Psoas muscle (tissue), 8 donors: Measurements from ENCODE around the gene INAFM1. TPM values are rescaled to one million over a fixed set of nuclear protein-coding genes. Genes with fewer than 3 reads are reported as not detected.

ENCODE experiments used
- ATAC-seq, 4 donors: fragments of 200-7000 bp; cut with Tn5 transposase; one replicate each; pipeline ENCODE4 v1.9.1; 2020; ENCODE audit warnings: moderate library complexity in 3 of 4, mild to moderate bottlenecking in 2 of 4
- DNase-seq, 2 donors: peaks; one replicate each; pipeline ENCODE4 v3.0.0-alpha.2; 2020
- H3K27ac ChIP-seq: fragments of 200-600 bp; one replicate; pipeline ENCODE4 v1.8.0; 2022
- H3K27me3 ChIP-seq, 3 donors: fragments of 200-600 bp in 1 of 3; one replicate each; pipeline versions ENCODE4 v1.6.1 to v1.8.0; 2013 to 2022; ENCODE audit warnings: low read length in 2 of 3, mild to moderate bottlenecking in 2 of 3, moderate library complexity in 1 of 3; ENCODE audit not compliant: insufficient read depth in 3 of 3
- H3K36me3 ChIP-seq, 2 donors: fragments of 200-600 bp in 1 of 2; one replicate each; pipeline versions ENCODE4 v1.6.1 to v1.8.0; 2013 to 2022; ENCODE audit warnings: low read depth in 1 of 2, mild to moderate bottlenecking in 1 of 2, moderate library complexity in 1 of 2; ENCODE audit not compliant: insufficient read depth in 1 of 2
- H3K4me1 ChIP-seq: fragments of 200-600 bp; one replicate; pipeline ENCODE4 v1.8.0; 2022
- H3K4me3 ChIP-seq: fragments of 200-600 bp; one replicate; pipeline ENCODE4 v1.8.0; 2022; ENCODE audit warnings: mild to moderate bottlenecking
- H3K9me3 ChIP-seq: fragments of 200-600 bp; one replicate; pipeline ENCODE4 v1.8.0; 2022
- CTCF ChIP-seq: fragments of 200-600 bp; IDR thresholded peaks from one replicate; pipeline ENCODE4 v1.8.0; 2022; ENCODE audit warnings: antibody characterized with exemption
- WGBS, 3 donors: extraction: QIAGEN DNeasy Blood & Tissue Kit; methylation state at CpG; one replicate each; pipeline versions ENCODE4 v1.1.6 to v1.1.7; 2013; 5-methylcytosine and 5-hydroxymethylcytosine counted together
- intact Hi-C, 2 donors: fragments of 100-400 bp; cut with DNase I; formaldehyde crosslinking; loops; one replicate each; pipeline versions ENCODE4 v1.11.0 to v1.14.2; 2022
- polyA plus RNA-seq, 3 donors: library from polyadenylated mRNA; stranded (reverse); fragments of 200-250 nt; gene quantifications; one replicate each; pipeline ENCODE4 v1.2.3, GENCODE V29; 2013
- total RNA-seq, 4 donors: library from RNA; stranded (reverse); fragmentation: NEBNext Ultra II Directional in 2 of 4; extraction: Animal tissue kit (Norgen Biotek cat#: 25700) in 2 of 4; gene quantifications; one replicate each; pipeline versions ENCODE4 v1.2.1 to v1.2.4, GENCODE V29; 2021 to 2023
- donor health status: healthy with polysubstance abuse.
- donor health status: DM: no; HTN: no; CAD: no; lungs with moderate emphysema.
- donor health status: Bipolar disorder and iron deficiency.
- donor health status: healthy.
- donor health status: DM: yes; HTN: yes; CAD: no.
- donor health status: DM: no; HTN: no; CAD: no.
- donor health status: DM: no; HTN: no; CAD: no.
- donor health status: DM: yes; HTN: yes; CAD: no.

INAFM1 gene
- total and polyA plus RNA-seq, 7 donors, result 3.6 to 21.2 (median 14.0) TPM

- Histone ChIP-seq H3K9me3 (no peaks in the 10 kb centered on the region), H3K27me3 (peaks cover 0 to 31% (median 0%) of the 10 kb centered on the region in 3 donors), H3K36me3 (no peaks in the 10 kb centered on the region), H3K27ac (no peak within 1 kb of the TSS), H3K4me1 (no peaks in the 10 kb centered on the region), H3K4me3 (peak within 1 kb of the TSS; percentile 33)
- whole genome bisulfite sequencing, 3 donors, result 32 to 39% (median 36%) methylated on average over 12 of the region's 12 CpGs
- TF ChIP-seq CTCF, result no peak
- DNase-seq (no peak), ATAC-seq (peak in 3 of 4 donors; percentile 32 to 44 (median 35))
- intact Hi-C loops, result loop anchor here in 1 of 2 donors (10.0 kb wide), 1 partner anchor 75 kb away; no protein-coding TSS in a partner anchor
Measured at GRCh38 chr19:47309608-47310007, 34.9 kb downstream of the INAFM1 start, which contains the start of gene C5AR1. TSS of gene C5AR1 (plus strand) at chr19:47309861. CDS start at chr19:47309896, 35 bp downstream.

- DNase-seq (no peak), ATAC-seq (no peak)
- H3K9me3 ChIP-seq, result no peaks in the 10 kb centered on the region
- peaks cover 0 to 31% (median 0%) of the 10 kb centered on the region in 3 donors for H3K27me3 ChIP-seq
- H3K4me1 ChIP-seq, result no peaks in the 10 kb centered on the region
- 85 to 97% (median 94%) methylated on average over 2 of the region's 2 CpGs for WGBS, 3 donors
- no peak overlapping the region for H3K27ac ChIP-seq
- intact Hi-C loops, result no loop called here
- H3K4me3 ChIP-seq, result peak overlapping the region; percentile 33
- H3K36me3 ChIP-seq, result no peaks in the 10 kb centered on the region
- no peak for TF ChIP-seq CTCF
Measured at GRCh38 chr19:47310323-47310722, 35.6 kb downstream of the INAFM1 start.

GRCh38 chr19:47310819-47311218, 36.1 kb downstream of the INAFM1 start:
- Histone ChIP-seq H3K27ac (no peak overlapping the region), H3K27me3 (peaks cover 0 to 31% (median 0%) of the 10 kb centered on the region in 3 donors), H3K36me3 (no peaks in the 10 kb centered on the region), H3K4me1 (no peaks in the 10 kb centered on the region), H3K9me3 (no peaks in the 10 kb centered on the region), H3K4me3 (peak overlapping the region; percentile 33)
- 7 to 13% (median 9%) methylated on average over 5 of the region's 5 CpGs for WGBS, 3 donors
- ATAC-seq (no peak), DNase-seq (no peak)
- TF ChIP-seq CTCF, result no peak
- intact Hi-C loops, result no loop called here

- Histone ChIP-seq H3K27ac (no peak overlapping the region), H3K9me3 (no peaks in the 10 kb centered on the region), H3K36me3 (no peaks in the 10 kb centered on the region), H3K4me1 (no peaks in the 10 kb centered on the region), H3K4me3 (no peak overlapping the region), H3K27me3 (peaks cover 0 to 37% (median 1%) of the 10 kb centered on the region in 3 donors)
- ATAC-seq (no peak), DNase-seq (no peak)
- TF ChIP-seq CTCF, result no peak
- 90 to 96% (median 90%) methylated on average over 5 of the region's 5 CpGs for WGBS, 3 donors
- intact Hi-C loops, result no loop called here
Measured at GRCh38 chr19:47312366-47313006, 37.8 kb downstream of the INAFM1 start.
